ENCODE results near the gene ITGA6.

Gene ITGA6

GRCh38 chr2:172442072-172442895 lies 14.9 kb downstream of the ITGA6 start:
- DNase-seq: peak; percentile 49

- no peak for DNase-seq
Measured at GRCh38 chr2:172445851-172446250, 18.5 kb downstream of the ITGA6 start.

- DNase-seq: peak; percentile 81
Measured at GRCh38 chr2:172446474-172447063, 19.2 kb downstream of the ITGA6 start.

GRCh38 chr2:172447811-172448493 lies 20.6 kb downstream of the ITGA6 start:
- no peak for DNase-seq

- DNase-seq: no peak
Measured at GRCh38 chr2:172448544-172449267, 21.3 kb downstream of the ITGA6 start.

GRCh38 chr2:172449911-172450550 lies 22.6 kb downstream of the ITGA6 start:
- no peak for DNase-seq

- DNase-seq: no peak
Measured at GRCh38 chr2:172451923-172452322, 24.5 kb downstream of the ITGA6 start.

- DNase-seq: no peak
Measured at GRCh38 chr2:172452845-172453244, 25.5 kb downstream of the ITGA6 start.

- no peak for DNase-seq
Measured at GRCh38 chr2:172454404-172455120, 27.2 kb downstream of the ITGA6 start.

GRCh38 chr2:172455121-172455515 lies 27.7 kb downstream of the ITGA6 start:
- no peak for DNase-seq

GRCh38 chr2:172456002-172456401 lies 28.6 kb downstream of the ITGA6 start:
- peak; percentile 26 for DNase-seq

- no peak for DNase-seq
Measured at GRCh38 chr2:172457536-172457935, 30.1 kb downstream of the ITGA6 start.

- no peak for DNase-seq
Measured at GRCh38 chr2:172458561-172459124, 31.3 kb downstream of the ITGA6 start.

- peak; percentile 62 for DNase-seq
Measured at GRCh38 chr2:172460780-172461201, 33.4 kb downstream of the ITGA6 start.

- peak; percentile 49 for DNase-seq
Measured at GRCh38 chr2:172461591-172462372, 34.4 kb downstream of the ITGA6 start.

- peak; percentile 55 for DNase-seq
Measured at GRCh38 chr2:172462373-172462848, 35.0 kb downstream of the ITGA6 start.

- peak; percentile 11 for DNase-seq
Measured at GRCh38 chr2:172462849-172463381, 35.5 kb downstream of the ITGA6 start.

- no peak for DNase-seq
Measured at GRCh38 chr2:172464400-172465129, 37.2 kb downstream of the ITGA6 start.
